Stimulated activated naive B cell treated with anti-CD40 and anti-IgM and Interleukin-4, amounts not matched to agents 10 μg/mL and 1 μg/mL and 100 μg/mL, for 72 hours (primary cell): ENCODE measurements around the gene PPFIA2.
A peak's percentile ranks its signal among the peaks of the same experiment; 100 is the strongest.

ENCODE experiments used
- ATAC-seq, 2 donors: fragments of 150-1000 bp; cut with Tn5 transposase; replicated peaks; 2 replicates each; pipeline ENCODE4 v1.10.0; 2021; ENCODE audit warnings: moderate library complexity in 1 of 2
- DNase-seq: peaks from one replicate; pipeline ENCODE4 v3.0.0; 2021
- H3K27ac Mint-ChIP-seq: one replicate; pipeline ENCODE4 v1.8.0; 2022; ENCODE audit warnings: mild to moderate bottlenecking, mixed read lengths
- H3K27me3 Mint-ChIP-seq, 2 donors: one replicate each; pipeline ENCODE4 v1.8.0; 2022; ENCODE audit warnings: mixed read lengths in 2 of 2
- H3K36me3 Mint-ChIP-seq, 2 donors: one replicate each; pipeline ENCODE4 v1.8.0; 2022; ENCODE audit warnings: mixed read lengths in 2 of 2, mild to moderate bottlenecking in 1 of 2
- H3K4me1 Mint-ChIP-seq, 2 donors: one replicate each; pipeline ENCODE4 v1.8.0; 2022; ENCODE audit warnings: mixed read lengths in 2 of 2, mild to moderate bottlenecking in 1 of 2
- H3K4me3 Mint-ChIP-seq, 2 donors: one replicate each; pipeline ENCODE4 v1.8.0; 2022; ENCODE audit warnings: mild to moderate bottlenecking in 2 of 2, mixed read lengths in 2 of 2, moderate library complexity in 1 of 2
- H3K9me3 Mint-ChIP-seq, 2 donors: one replicate each; pipeline ENCODE4 v1.8.0; 2022; ENCODE audit warnings: mixed read lengths in 2 of 2, mild to moderate bottlenecking in 1 of 2

PPFIA2 gene

GRCh38 chr12:81759190-81760051 is at the start of gene PPFIA2:
PPFIA2 (minus strand) TSS chr12:81759350.
- no peak within 1 kb of the TSS for H3K4me3 Mint-ChIP-seq
- peaks cover 19 to 23% of the 10 kb centered on the region in 2 donors for H3K27me3 Mint-ChIP-seq
- DNase-seq (no peak), ATAC-seq (peak in 1 of 2 donors; percentile 12)
- no peaks in the 10 kb centered on the region for H3K36me3 Mint-ChIP-seq
- H3K9me3 Mint-ChIP-seq: peaks cover 0 to 7% of the 10 kb centered on the region in 2 donors
- peaks cover 5 to 7% of the 10 kb centered on the region in 2 donors for H3K4me1 Mint-ChIP-seq
- H3K27ac Mint-ChIP-seq: no peak within 1 kb of the TSS

GRCh38 chr12:81800298-81801148 is 41.4 kb upstream of the PPFIA2 start:
- Mint-ChIP-seq H3K4me3 (no peak overlapping the region), H3K27ac (no peak overlapping the region), H3K36me3 (no peaks in the 10 kb centered on the region), H3K4me1 (no peaks in the 10 kb centered on the region), H3K27me3 (no peaks in the 10 kb centered on the region), H3K9me3 (peaks cover 0 to 1% of the 10 kb centered on the region in 2 donors)
- ATAC-seq (no peak), DNase-seq (no peak)

- H3K4me3 Mint-ChIP-seq: no peak overlapping the region
Measured at GRCh38 chr12:81798294-81798693, 39.1 kb upstream of the PPFIA2 start.

GRCh38 chr12:81797100-81797499 is 38.0 kb upstream of the PPFIA2 start:
- Mint-ChIP-seq H3K4me3 (no peak overlapping the region), H3K4me1 (no peaks in the 10 kb centered on the region), H3K27me3 (no peaks in the 10 kb centered on the region), H3K27ac (no peak overlapping the region), H3K9me3 (peaks cover 0 to 1% of the 10 kb centered on the region in 2 donors), H3K36me3 (no peaks in the 10 kb centered on the region)
- DNase-seq (no peak), ATAC-seq (no peak)

More at GRCh38 chr12:81798294-81798693, 39.1 kb upstream of the PPFIA2 start:
- Mint-ChIP-seq H3K27ac (no peak overlapping the region), H3K9me3 (peaks cover 0 to 1% of the 10 kb centered on the region in 2 donors), H3K4me1 (no peaks in the 10 kb centered on the region), H3K27me3 (no peaks in the 10 kb centered on the region), H3K36me3 (no peaks in the 10 kb centered on the region)
- DNase-seq: no peak
- ATAC-seq: no peak

GRCh38 chr12:81792666-81793065 is 33.5 kb upstream of the PPFIA2 start:
- Mint-ChIP-seq H3K9me3 (no peaks in the 10 kb centered on the region), H3K36me3 (no peaks in the 10 kb centered on the region), H3K27ac (no peak overlapping the region), H3K27me3 (no peaks in the 10 kb centered on the region), H3K4me3 (no peak overlapping the region), H3K4me1 (no peaks in the 10 kb centered on the region)
- ATAC-seq: no peak
- DNase-seq: no peak

GRCh38 chr12:81779216-81779615 is 20.1 kb upstream of the PPFIA2 start:
- Mint-ChIP-seq H3K27ac (no peak overlapping the region), H3K9me3 (peaks cover 0 to 3% of the 10 kb centered on the region in 2 donors), H3K36me3 (no peaks in the 10 kb centered on the region), H3K27me3 (no peaks in the 10 kb centered on the region), H3K4me3 (no peak overlapping the region), H3K4me1 (no peaks in the 10 kb centered on the region)
- no peak for ATAC-seq
- no peak for DNase-seq

GRCh38 chr12:81778719-81779118 is 19.6 kb upstream of the PPFIA2 start:
- no peaks in the 10 kb centered on the region for H3K4me1 Mint-ChIP-seq
- no peaks in the 10 kb centered on the region for H3K27me3 Mint-ChIP-seq
- H3K4me3 Mint-ChIP-seq: no peak overlapping the region
- H3K9me3 Mint-ChIP-seq: peaks cover 0 to 3% of the 10 kb centered on the region in 2 donors
- no peak overlapping the region for H3K27ac Mint-ChIP-seq
- no peaks in the 10 kb centered on the region for H3K36me3 Mint-ChIP-seq
- ATAC-seq (no peak), DNase-seq (no peak)

GRCh38 chr12:81758421-81759189 is 545 bp downstream of the PPFIA2 start:
- H3K9me3 Mint-ChIP-seq: peaks cover 0 to 7% of the 10 kb centered on the region in 2 donors
- peaks cover 19 to 23% of the 10 kb centered on the region in 2 donors for H3K27me3 Mint-ChIP-seq
- H3K4me3 Mint-ChIP-seq: no peak overlapping the region
- ATAC-seq: no peak
- DNase-seq: no peak
- H3K4me1 Mint-ChIP-seq: peaks cover 5 to 7% of the 10 kb centered on the region in 2 donors
- H3K27ac Mint-ChIP-seq: no peak overlapping the region
- H3K36me3 Mint-ChIP-seq: no peaks in the 10 kb centered on the region

- Mint-ChIP-seq H3K27ac (no peak overlapping the region), H3K9me3 (peaks cover 0 to 3% of the 10 kb centered on the region in 2 donors), H3K4me3 (no peak overlapping the region), H3K36me3 (no peaks in the 10 kb centered on the region), H3K27me3 (peaks cover 19 to 23% of the 10 kb centered on the region in 2 donors), H3K4me1 (peaks cover 5 to 7% of the 10 kb centered on the region in 2 donors)
- DNase-seq: no peak
- ATAC-seq: no peak
Measured at GRCh38 chr12:81757731-81758365, 1.3 kb downstream of the PPFIA2 start.

- no peak overlapping the region for H3K4me3 Mint-ChIP-seq
- DNase-seq: no peak
- H3K4me1 Mint-ChIP-seq: no peaks in the 10 kb centered on the region
- ATAC-seq: no peak
- no peaks in the 10 kb centered on the region for H3K9me3 Mint-ChIP-seq
- no peak overlapping the region for H3K27ac Mint-ChIP-seq
- no peaks in the 10 kb centered on the region for H3K36me3 Mint-ChIP-seq
- H3K27me3 Mint-ChIP-seq: no peaks in the 10 kb centered on the region
Measured at GRCh38 chr12:81729781-81730180, 29.4 kb downstream of the PPFIA2 start.

GRCh38 chr12:81727391-81727790 is 31.8 kb downstream of the PPFIA2 start:
- H3K27ac Mint-ChIP-seq: no peak overlapping the region
- H3K27me3 Mint-ChIP-seq: no peaks in the 10 kb centered on the region
- ATAC-seq: no peak
- no peaks in the 10 kb centered on the region for H3K9me3 Mint-ChIP-seq
- no peaks in the 10 kb centered on the region for H3K4me1 Mint-ChIP-seq
- no peaks in the 10 kb centered on the region for H3K36me3 Mint-ChIP-seq
- H3K4me3 Mint-ChIP-seq: no peak overlapping the region
- no peak for DNase-seq

GRCh38 chr12:81726634-81727033 is 32.5 kb downstream of the PPFIA2 start:
- H3K27ac Mint-ChIP-seq: no peak overlapping the region
- no peaks in the 10 kb centered on the region for H3K27me3 Mint-ChIP-seq
- no peak for DNase-seq
- H3K9me3 Mint-ChIP-seq: no peaks in the 10 kb centered on the region
- no peak overlapping the region for H3K4me3 Mint-ChIP-seq
- no peaks in the 10 kb centered on the region for H3K4me1 Mint-ChIP-seq
- H3K36me3 Mint-ChIP-seq: no peaks in the 10 kb centered on the region
- ATAC-seq: no peak

- no peaks in the 10 kb centered on the region for H3K36me3 Mint-ChIP-seq
- H3K9me3 Mint-ChIP-seq: no peaks in the 10 kb centered on the region
- H3K4me3 Mint-ChIP-seq: no peak overlapping the region
- ATAC-seq (no peak), DNase-seq (no peak)
- H3K27me3 Mint-ChIP-seq: no peaks in the 10 kb centered on the region
- no peak overlapping the region for H3K27ac Mint-ChIP-seq
- H3K4me1 Mint-ChIP-seq: no peaks in the 10 kb centered on the region
Measured at GRCh38 chr12:81723361-81723760, 35.8 kb downstream of the PPFIA2 start.

- no peak for ATAC-seq
- Mint-ChIP-seq H3K27me3 (no peaks in the 10 kb centered on the region), H3K27ac (no peak overlapping the region), H3K4me3 (no peak overlapping the region), H3K4me1 (no peaks in the 10 kb centered on the region), H3K9me3 (no peaks in the 10 kb centered on the region), H3K36me3 (no peaks in the 10 kb centered on the region)
- DNase-seq: no peak
Measured at GRCh38 chr12:81722004-81722403, 37.1 kb downstream of the PPFIA2 start.
